CD4-positive, alpha-beta memory T cell (primary cell): ENCODE data around the gene CYP2E1. TPM values are rescaled to one million over a fixed set of nuclear protein-coding genes. Genes with fewer than 3 reads are reported as not detected.
"Not testable (repeated sequence)": the region's sequence is repeated elsewhere in the genome, so short reads cannot be mapped to it uniquely, and the experiment has no call there.

Experiments used
- CTCF ChIA-PET: fragments of 350-600 bp; sonication (Branson Sonifier 250); formaldehyde crosslinking; loops from one replicate; lab custom pipeline; 2021; ENCODE audit warnings: inconsistent platforms; ENCODE audit not compliant: partially characterized antibody; lab: Charles Lee
- POLR2A ChIA-PET: fragments of 350-600 bp; sonication (Branson Sonifier 250); formaldehyde crosslinking; loops from one replicate; lab custom pipeline; 2021; ENCODE audit not compliant: partially characterized antibody; lab: Charles Lee
- DNase-seq, 5 donors: peaks; one replicate each; pipeline versions ENCODE4 v3.0.0 to v3.0.0-alpha.2; 2020 to 2022; ENCODE audit warnings: mixed read lengths in 1 of 5
- H3K27ac ChIP-seq: one replicate; pipeline ENCODE4 v1.7.0; 2013; ENCODE audit warnings: low read depth, low read length
- H3K27me3 ChIP-seq: 2 replicates; pipeline ENCODE4 v1.7.0; 2013; ENCODE audit warnings: mild to moderate bottlenecking, low read length, moderate library complexity; ENCODE audit not compliant: insufficient read depth
- H3K36me3 ChIP-seq: 2 replicates; pipeline ENCODE4 v1.7.0; 2013; ENCODE audit warnings: mild to moderate bottlenecking, low read length, moderate library complexity; ENCODE audit not compliant: insufficient read depth
- H3K4me1 ChIP-seq: 2 replicates; pipeline ENCODE4 v1.7.0; 2013; ENCODE audit warnings: mild to moderate bottlenecking, low read length, moderate library complexity; ENCODE audit not compliant: insufficient read depth
- H3K4me3 ChIP-seq, 2 donors: one replicate each; pipeline ENCODE4 v1.7.0; 2013; ENCODE audit warnings: low read length in 2 of 2, mild to moderate bottlenecking in 1 of 2
- H3K9me3 ChIP-seq, 2 donors: one replicate each; pipeline ENCODE4 v1.7.0; 2013; ENCODE audit warnings: low read length in 2 of 2, control low read depth in 1 of 2; ENCODE audit not compliant: control insufficient read depth in 1 of 2
- H3K27ac Mint-ChIP-seq, 7 donors: one replicate each; pipeline ENCODE4 v1.8.0; 2020 to 2021; ENCODE audit warnings: mixed read lengths in 7 of 7, mild to moderate bottlenecking in 6 of 7, inconsistent platforms in 3 of 7, moderate library complexity in 3 of 7
- H3K27me3 Mint-ChIP-seq, 2 donors: one replicate each; pipeline ENCODE4 v1.8.0; 2020 to 2021; ENCODE audit warnings: mixed read lengths in 2 of 2
- H3K36me3 Mint-ChIP-seq, 2 donors: one replicate each; pipeline ENCODE4 v1.8.0; 2020 to 2021; ENCODE audit warnings: mixed read lengths in 2 of 2, inconsistent platforms in 1 of 2, mild to moderate bottlenecking in 1 of 2
- H3K4me1 Mint-ChIP-seq, 4 donors: one replicate each; pipeline ENCODE4 v1.8.0; 2020 to 2021; ENCODE audit warnings: mixed read lengths in 4 of 4, mild to moderate bottlenecking in 1 of 4
- H3K4me3 Mint-ChIP-seq, 8 donors: one replicate each; pipeline ENCODE4 v1.8.0; 2020 to 2021; ENCODE audit warnings: mixed read lengths in 8 of 8, mild to moderate bottlenecking in 7 of 8, moderate library complexity in 6 of 8, inconsistent platforms in 3 of 8
- H3K9me3 Mint-ChIP-seq, 8 donors: one replicate each; pipeline ENCODE4 v1.8.0; 2020 to 2021; ENCODE audit warnings: mixed read lengths in 8 of 8, mild to moderate bottlenecking in 5 of 8, inconsistent platforms in 3 of 8, moderate library complexity in 1 of 8
- intact Hi-C: fragments of 100-400 bp; cut with micrococcal nuclease; formaldehyde crosslinking; loops from one replicate; pipeline ENCODE4 v1.15.1; 2023
- polyA plus RNA-seq, 2 donors: library from polyadenylated mRNA; unstranded; fragments of 300-500 nt; fragmentation: Illumina TruSeq; gene quantifications; one replicate each; pipeline ENCODE4 v1.2.3, GENCODE V29; 2021
- total RNA-seq, 2 experiments: library from RNA; stranded (reverse); gene quantifications; one replicate each; pipeline ENCODE4 v1.2.3, GENCODE V29; 2021

The CYP2E1 gene
- total and polyA plus RNA-seq, 4 experiments from 2014 or later, result 0.30 to 2.8 (median 1.1) TPM

DNA sequence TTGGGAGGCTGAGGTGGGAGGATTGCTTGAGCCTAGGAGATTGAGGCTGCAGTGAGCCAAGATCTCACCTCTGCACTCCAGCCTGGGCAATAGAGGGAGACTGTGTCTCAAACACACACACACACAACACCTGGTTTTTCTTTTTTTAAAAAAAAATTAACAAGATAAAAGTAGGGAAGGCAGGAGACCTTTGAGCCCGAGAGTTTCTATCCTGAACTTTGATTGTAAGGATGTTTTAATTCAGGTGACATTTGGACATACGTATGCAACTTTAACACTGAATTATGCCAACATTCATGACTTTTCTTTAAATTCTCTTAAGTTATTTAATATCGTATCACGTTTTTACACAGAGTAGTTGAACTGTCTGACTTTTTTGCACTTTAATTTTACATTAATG, 11.7 kb upstream of the CYP2E1 start:
- peaks cover 2 to 8% of the 10 kb centered on the region in 2 donors for H3K27me3 Mint-ChIP-seq
- CTCF ChIA-PET, result interaction anchor here (1.5 to 2.3 kb wide), 2 partner anchors 77 to 186 kb away, joined by 4 to 9 read pairs; no protein-coding TSS in a partner anchor

DNA sequence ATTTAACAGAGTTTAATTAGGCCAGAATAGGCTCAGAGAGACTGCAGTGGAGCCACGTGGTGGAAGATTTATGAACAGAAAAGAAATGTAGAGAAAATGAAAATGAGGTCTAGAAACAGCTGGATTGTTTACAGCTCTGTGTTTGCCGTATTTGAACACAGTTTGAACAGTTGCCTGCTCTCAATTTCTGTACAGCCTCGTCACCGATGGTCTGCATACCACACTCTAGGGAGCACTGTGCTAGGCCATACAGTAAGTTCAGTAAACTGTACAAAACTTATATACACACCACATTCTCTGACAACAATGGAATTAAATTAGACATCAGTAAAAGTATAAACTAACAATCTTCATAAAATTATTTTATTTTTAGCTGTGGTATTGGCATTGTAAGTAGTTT, 11.1 kb upstream of the CYP2E1 start:
- ChIA-PET POLR2A (no interaction called here), CTCF (interaction anchor here (1.2 to 2.3 kb wide), 4 partner anchors 74 to 186 kb away, joined by 4 to 9 read pairs (median 4); no protein-coding TSS in a partner anchor)
- Histone ChIP-seq H3K27ac (no peak overlapping the region), H3K4me3 (no peak overlapping the region), H3K36me3 (no peaks in the 10 kb centered on the region), H3K9me3 (no peaks in the 10 kb centered on the region), H3K27me3 (no peaks in the 10 kb centered on the region), H3K4me1 (peaks cover 13% of the 10 kb centered on the region)
- H3K36me3 Mint-ChIP-seq, result no peaks in the 10 kb centered on the region
- H3K27ac Mint-ChIP-seq, result no peak overlapping the region
- no peak for DNase-seq
- H3K9me3 Mint-ChIP-seq, result peaks cover 0 to 2% (median 0%) of the 10 kb centered on the region in 8 donors
- intact Hi-C loops, result no loop called here
- H3K4me3 Mint-ChIP-seq, result no peak overlapping the region
- peaks cover 5 to 17% (median 12%) of the 10 kb centered on the region in 4 donors for H3K4me1 Mint-ChIP-seq
- H3K27me3 Mint-ChIP-seq, result peaks cover 2 to 6% of the 10 kb centered on the region in 2 donors

More for the DNA sequence above, 11.7 kb upstream of the CYP2E1 start:
- Histone ChIP-seq H3K27ac (no peak overlapping the region), H3K4me3 (no peak overlapping the region), H3K4me1 (peaks cover 9% of the 10 kb centered on the region), H3K36me3 (no peaks in the 10 kb centered on the region), H3K9me3 (no peaks in the 10 kb centered on the region), H3K27me3 (no peaks in the 10 kb centered on the region)
- Mint-ChIP-seq H3K9me3 (peaks cover 0 to 4% (median 0%) of the 10 kb centered on the region in 8 donors), H3K4me3 (no peak overlapping the region), H3K27ac (no peak overlapping the region), H3K36me3 (peaks cover 0 to 4% of the 10 kb centered on the region in 2 donors), H3K4me1 (peaks cover 2 to 12% (median 8%) of the 10 kb centered on the region in 4 donors)
- no peak for DNase-seq
- POLR2A ChIA-PET, result no interaction called here
- intact Hi-C loops, result no loop called here

DNA sequence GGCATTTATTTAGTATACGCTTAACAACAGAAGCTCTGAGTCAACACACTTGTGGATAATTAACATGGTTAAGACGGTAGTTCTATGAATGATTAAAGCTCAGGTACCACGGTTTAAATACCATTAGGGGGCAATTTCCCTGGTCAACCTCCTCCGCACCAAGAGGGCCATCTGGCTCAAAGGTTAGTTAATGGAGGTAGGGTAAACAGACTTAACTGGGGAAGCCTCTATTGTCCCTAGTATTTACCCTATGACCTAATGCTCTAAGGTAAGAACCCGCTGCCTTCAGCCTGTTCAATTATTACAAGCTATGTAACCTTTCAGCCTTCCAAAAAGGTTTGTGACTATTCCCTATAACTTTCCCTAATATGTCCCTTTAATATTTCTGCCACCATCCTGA, 8.6 kb upstream of the CYP2E1 start:
- H3K27me3 ChIP-seq, H3K4me3 ChIP-seq, H3K36me3 Mint-ChIP-seq, H3K36me3 ChIP-seq, H3K4me3 Mint-ChIP-seq, H3K27me3 Mint-ChIP-seq, DNase-seq, H3K9me3 ChIP-seq, H3K27ac Mint-ChIP-seq, POLR2A ChIA-PET, intact Hi-C loops, H3K27ac ChIP-seq: not testable (repeated sequence)
- CTCF ChIA-PET, result interaction anchor here (1.0 to 3.5 kb wide), 3 partner anchors 10 to 189 kb away, joined by 9 to 10 read pairs (median 10); no protein-coding TSS in a partner anchor
- H3K4me1 ChIP-seq, result peaks cover 13% of the 10 kb centered on the region
- H3K9me3 Mint-ChIP-seq, result peaks cover 2 to 13% (median 10%) of the 10 kb centered on the region in 8 donors
- peaks cover 5 to 20% (median 14%) of the 10 kb centered on the region in 4 donors for H3K4me1 Mint-ChIP-seq

DNA sequence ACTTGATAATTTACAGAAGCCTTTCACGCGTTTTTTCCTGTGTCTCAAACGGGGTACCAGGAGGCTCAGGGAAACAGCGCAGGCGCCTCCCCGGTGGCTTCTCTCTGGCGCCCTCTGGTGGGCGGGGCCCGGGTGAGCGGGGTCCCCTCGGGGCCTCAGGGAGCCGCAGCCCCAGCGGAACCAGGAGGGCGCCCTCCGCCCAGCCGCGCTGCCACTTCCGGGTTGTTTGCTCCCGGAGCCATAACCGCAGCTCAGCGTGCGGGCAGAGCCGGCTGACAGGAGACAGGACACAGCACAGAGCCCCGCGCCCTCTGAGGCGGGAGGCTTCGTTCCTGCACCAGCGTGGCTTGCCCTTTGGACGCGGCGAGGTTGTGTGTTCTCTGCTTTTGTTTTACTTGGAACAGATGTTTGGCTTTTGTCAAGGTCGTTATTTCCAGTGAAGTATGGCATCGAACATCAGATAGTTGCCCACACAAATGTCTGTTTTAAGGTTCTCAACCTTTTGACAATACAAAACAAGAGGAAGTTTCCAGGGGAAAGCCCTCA, 6.9 kb upstream of the CYP2E1 start:
- H3K4me1 Mint-ChIP-seq, result peaks cover 5 to 20% (median 14%) of the 10 kb centered on the region in 4 donors
- H3K4me3 Mint-ChIP-seq, result peak overlapping the region; percentile 60 to 79 (median 67)
- no peak overlapping the region for H3K27ac ChIP-seq
- peaks cover 2 to 24% (median 14%) of the 10 kb centered on the region in 8 donors for H3K9me3 Mint-ChIP-seq
- H3K4me3 ChIP-seq, result peak overlapping the region in 1 of 2 donors; percentile 36
- intact Hi-C loops, result loop anchor here (1.0 to 2.0 kb wide), 2 partner anchors 81 to 191 kb away; no protein-coding TSS in a partner anchor
- ChIA-PET CTCF (interaction anchor here (1.0 to 3.5 kb wide), 9 partner anchors 10 to 196 kb away, joined by 3 to 10 read pairs (median 7); no protein-coding TSS in a partner anchor), POLR2A (interaction anchor here (1.0 to 1.2 kb wide), 4 partner anchors 10 to 190 kb away, joined by 3 to 7 read pairs (median 3); no protein-coding TSS in a partner anchor)
- peaks cover 0 to 1% of the 10 kb centered on the region in 2 donors for H3K27me3 Mint-ChIP-seq
- H3K27me3 ChIP-seq, result no peaks in the 10 kb centered on the region
- peaks cover 13% of the 10 kb centered on the region for H3K4me1 ChIP-seq
- peak; percentile 82 to 88 (median 83) for DNase-seq
- no peaks in the 10 kb centered on the region for H3K9me3 ChIP-seq
- peaks cover 1 to 4% of the 10 kb centered on the region in 2 donors for H3K36me3 Mint-ChIP-seq
- H3K36me3 ChIP-seq, result no peaks in the 10 kb centered on the region
- H3K27ac Mint-ChIP-seq, result peak overlapping the region; percentile 29 to 69 (median 46)

DNA sequence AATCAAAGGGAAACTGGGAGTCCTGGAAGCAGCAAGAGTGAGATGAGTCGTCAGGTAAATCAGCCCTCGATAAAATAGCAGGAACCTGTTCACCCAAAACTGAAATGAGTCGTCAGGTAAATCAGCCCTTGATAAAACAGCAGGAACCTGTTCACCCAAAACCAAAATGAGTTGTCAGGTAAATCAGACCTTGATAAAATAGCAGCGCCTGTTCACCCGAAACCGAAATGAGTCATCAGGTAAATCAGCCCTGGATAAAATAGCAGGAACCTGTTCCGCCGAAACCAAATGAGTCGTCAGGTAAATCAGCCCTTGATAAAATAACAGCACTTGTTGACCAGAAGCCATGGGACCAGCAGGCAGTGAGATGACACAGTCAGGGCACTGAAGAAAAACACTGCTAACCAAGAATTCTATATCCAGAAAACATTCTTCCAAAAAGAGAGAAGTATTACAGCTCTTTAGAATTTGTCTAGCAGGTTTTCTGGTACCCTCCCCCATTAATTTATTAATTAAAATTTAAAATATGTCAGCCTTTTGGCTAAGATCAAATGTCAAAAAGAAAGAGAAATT, 3.4 kb upstream of the CYP2E1 start:
- POLR2A ChIA-PET, result no interaction called here
- Mint-ChIP-seq H3K27ac (no peak overlapping the region), H3K9me3 (peaks cover 0 to 24% (median 14%) of the 10 kb centered on the region in 8 donors), H3K36me3 (peaks cover 1 to 4% of the 10 kb centered on the region in 2 donors), H3K4me3 (no peak overlapping the region), H3K4me1 (peaks cover 9 to 35% (median 19%) of the 10 kb centered on the region in 4 donors), H3K27me3 (peaks cover 1 to 5% of the 10 kb centered on the region in 2 donors)
- Histone ChIP-seq H3K4me3 (no peak overlapping the region), H3K36me3 (no peaks in the 10 kb centered on the region), H3K27ac (no peak overlapping the region), H3K27me3 (peaks cover 5% of the 10 kb centered on the region), H3K9me3 (no peaks in the 10 kb centered on the region), H3K4me1 (peaks cover 16% of the 10 kb centered on the region)
- no peak for DNase-seq
- intact Hi-C loops, result no loop called here
- CTCF ChIA-PET, result interaction anchor here (0.9 to 1.2 kb wide), 2 partner anchors 86 to 194 kb away, joined by 3 to 6 read pairs; no protein-coding TSS in a partner anchor

DNA sequence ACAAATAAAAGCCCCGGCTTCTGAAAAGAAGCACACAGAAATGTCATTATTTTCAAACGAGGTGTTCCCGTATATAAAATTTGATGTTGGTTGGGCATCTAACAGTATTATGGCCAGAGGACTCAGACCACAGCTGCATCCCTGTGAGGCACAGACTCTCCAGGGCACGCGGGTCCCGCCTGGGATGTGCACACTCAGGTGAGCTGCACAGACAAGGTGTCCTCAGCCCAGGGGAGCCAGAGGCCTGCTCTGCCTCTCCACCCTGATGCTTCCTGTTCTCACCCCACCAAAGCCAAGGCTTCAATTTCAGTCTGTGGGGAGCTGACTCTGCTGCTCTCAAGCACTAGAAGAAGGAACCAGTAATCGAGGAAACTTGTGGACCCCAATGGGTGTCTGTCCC, 1.7 kb upstream of the CYP2E1 start:
- intact Hi-C loops, result no loop called here
- H3K36me3 Mint-ChIP-seq, result peaks cover 1 to 4% of the 10 kb centered on the region in 2 donors
- Histone ChIP-seq H3K27ac (no peak overlapping the region), H3K36me3 (no peaks in the 10 kb centered on the region), H3K4me3 (no peak overlapping the region), H3K27me3 (peaks cover 10% of the 10 kb centered on the region), H3K9me3 (no peaks in the 10 kb centered on the region), H3K4me1 (peaks cover 25% of the 10 kb centered on the region)
- peaks cover 17 to 40% (median 26%) of the 10 kb centered on the region in 4 donors for H3K4me1 Mint-ChIP-seq
- H3K27ac Mint-ChIP-seq, result no peak overlapping the region
- no peak for DNase-seq
- H3K4me3 Mint-ChIP-seq, result no peak overlapping the region
- ChIA-PET CTCF (no interaction called here), POLR2A (no interaction called here)
- peaks cover 13 to 18% of the 10 kb centered on the region in 2 donors for H3K27me3 Mint-ChIP-seq
- H3K9me3 Mint-ChIP-seq, result peaks cover 0 to 24% (median 14%) of the 10 kb centered on the region in 8 donors

DNA sequence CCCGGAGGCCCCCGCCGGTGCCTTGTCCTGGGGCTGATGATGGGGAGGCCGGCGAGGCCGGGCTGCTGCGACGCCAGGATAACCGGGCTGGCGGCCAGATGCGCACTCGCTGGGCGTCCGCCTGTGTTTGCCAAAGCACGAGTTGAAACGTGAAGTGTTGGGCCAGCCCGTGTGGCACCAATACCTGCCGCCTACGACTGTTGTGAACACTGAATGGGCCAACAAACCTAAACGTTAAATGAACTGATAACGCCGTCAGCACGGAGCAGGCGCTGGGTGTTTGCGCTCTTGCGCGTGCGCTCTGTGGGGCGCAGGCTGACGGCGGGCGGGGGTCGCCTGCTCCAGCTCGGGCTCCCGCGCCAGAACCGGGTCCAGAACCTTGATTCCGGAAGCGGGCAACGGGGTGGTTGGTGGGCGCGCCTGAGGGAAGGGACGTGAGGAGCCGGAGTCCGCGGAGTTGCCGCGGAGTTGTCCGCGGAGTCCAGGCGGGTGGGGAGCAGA, 658 bp downstream of the CYP2E1 start:
- H3K4me3 Mint-ChIP-seq, result peak overlapping the region in 1 of 8 donors; percentile 77
- H3K27ac Mint-ChIP-seq, result no peak overlapping the region
- H3K27me3 Mint-ChIP-seq, result peaks cover 24 to 30% of the 10 kb centered on the region in 2 donors

More for the DNA sequence above, 658 bp downstream of the CYP2E1 start:
- H3K9me3 ChIP-seq, result no peaks in the 10 kb centered on the region
- no peak overlapping the region for H3K4me3 ChIP-seq
- Mint-ChIP-seq H3K4me1 (peaks cover 16 to 43% (median 24%) of the 10 kb centered on the region in 4 donors), H3K9me3 (peaks cover 0 to 19% (median 10%) of the 10 kb centered on the region in 8 donors), H3K36me3 (peaks cover 1 to 4% of the 10 kb centered on the region in 2 donors)
- H3K27me3 ChIP-seq, result peaks cover 17% of the 10 kb centered on the region
- CTCF ChIA-PET, result no interaction called here
- no peak overlapping the region for H3K27ac ChIP-seq
- intact Hi-C loops, result no loop called here
- H3K36me3 ChIP-seq, result no peaks in the 10 kb centered on the region
- peaks cover 24% of the 10 kb centered on the region for H3K4me1 ChIP-seq
- POLR2A ChIA-PET, result no interaction called here
- DNase-seq, result no peak
